ENCODE data around the gene LRRC75A.

Gene LRRC75A

DNA sequence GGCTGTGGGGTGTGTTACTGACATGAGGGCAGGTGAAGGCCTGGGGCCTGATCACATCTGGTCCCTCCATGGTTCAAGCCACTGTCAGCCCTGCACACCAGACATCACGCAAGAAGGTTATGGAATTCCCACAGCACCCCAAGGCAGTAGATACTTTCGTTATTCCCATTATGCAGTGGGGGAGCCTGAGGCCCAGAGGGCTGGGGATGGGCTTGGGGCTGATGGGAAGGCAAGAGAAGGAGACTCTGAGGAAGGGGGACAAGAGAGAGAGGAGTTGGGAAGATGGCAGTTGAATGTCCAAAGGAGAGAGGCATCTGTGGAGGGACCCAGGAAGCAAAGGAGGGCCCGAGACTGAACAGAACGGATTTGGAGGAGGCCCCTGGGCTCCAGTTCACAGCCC, 42.0 kb downstream of the LRRC75A start:
- TF ChIP-seq, protein P1, sequence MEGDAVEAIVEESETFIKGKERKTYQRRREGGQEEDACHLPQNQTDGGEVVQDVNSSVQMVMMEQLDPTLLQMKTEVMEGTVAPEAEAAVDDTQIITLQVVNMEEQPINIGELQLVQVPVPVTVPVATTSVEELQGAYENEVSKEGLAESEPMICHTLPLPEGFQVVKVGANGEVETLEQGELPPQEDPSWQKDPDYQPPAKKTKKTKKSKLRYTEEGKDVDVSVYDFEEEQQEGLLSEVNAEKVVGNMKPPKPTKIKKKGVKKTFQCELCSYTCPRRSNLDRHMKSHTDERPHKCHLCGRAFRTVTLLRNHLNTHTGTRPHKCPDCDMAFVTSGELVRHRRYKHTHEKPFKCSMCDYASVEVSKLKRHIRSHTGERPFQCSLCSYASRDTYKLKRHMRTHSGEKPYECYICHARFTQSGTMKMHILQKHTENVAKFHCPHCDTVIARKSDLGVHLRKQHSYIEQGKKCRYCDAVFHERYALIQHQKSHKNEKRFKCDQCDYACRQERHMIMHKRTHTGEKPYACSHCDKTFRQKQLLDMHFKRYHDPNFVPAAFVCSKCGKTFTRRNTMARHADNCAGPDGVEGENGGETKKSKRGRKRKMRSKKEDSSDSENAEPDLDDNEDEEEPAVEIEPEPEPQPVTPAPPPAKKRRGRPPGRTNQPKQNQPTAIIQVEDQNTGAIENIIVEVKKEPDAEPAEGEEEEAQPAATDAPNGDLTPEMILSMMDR (IDR thresholded peaks at IDR 0.05) = no peak

GRCh38 chr17:16449121-16449570, 42.8 kb downstream of the LRRC75A start:
- TF ChIP-seq, protein P1 (IDR thresholded peaks at IDR 0.05) = no peak

- TF ChIP-seq, protein P1 (IDR thresholded peaks at IDR 0.05) = no peak
Observed at GRCh38 chr17:16448490-16448889, 43.5 kb downstream of the LRRC75A start.

GRCh38 chr17:16447676-16448075, 44.3 kb downstream of the LRRC75A start:
- TF ChIP-seq, protein P1 (IDR thresholded peaks at IDR 0.05) = no peak

DNA sequence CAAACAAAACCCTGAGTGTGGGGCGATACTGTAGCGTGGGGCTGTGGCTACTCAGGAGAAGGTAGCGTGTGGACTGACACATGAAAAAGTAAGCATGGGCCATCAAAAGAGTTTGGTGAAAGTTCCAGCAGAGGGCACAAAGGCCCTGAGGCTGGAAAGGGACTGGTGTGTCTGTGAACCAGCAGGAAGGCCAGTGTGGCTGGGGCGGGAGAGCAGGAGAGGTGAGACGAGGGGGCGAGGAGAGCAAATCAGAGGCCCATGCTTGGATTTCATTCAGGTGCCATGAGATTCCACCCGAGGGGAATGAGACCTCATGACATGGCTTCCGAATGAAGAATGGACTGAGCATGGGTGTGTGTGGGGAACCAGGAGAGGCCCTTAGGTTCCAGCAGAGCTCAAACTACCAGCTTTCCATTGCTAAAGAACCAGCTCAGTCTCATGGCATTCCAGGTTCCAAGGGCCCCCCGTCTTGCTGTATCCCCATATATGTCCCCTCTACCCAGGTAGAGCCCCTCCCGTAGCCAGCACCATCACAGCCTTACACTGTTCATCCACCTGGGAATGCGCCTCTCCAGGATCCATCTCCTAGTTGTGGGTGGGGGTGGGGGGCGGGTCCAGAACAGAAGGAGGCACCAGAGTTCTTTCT, 45.5 kb downstream of the LRRC75A start:
- TF ChIP-seq, protein P1 (IDR thresholded peaks at IDR 0.05) = no peak

DNA sequence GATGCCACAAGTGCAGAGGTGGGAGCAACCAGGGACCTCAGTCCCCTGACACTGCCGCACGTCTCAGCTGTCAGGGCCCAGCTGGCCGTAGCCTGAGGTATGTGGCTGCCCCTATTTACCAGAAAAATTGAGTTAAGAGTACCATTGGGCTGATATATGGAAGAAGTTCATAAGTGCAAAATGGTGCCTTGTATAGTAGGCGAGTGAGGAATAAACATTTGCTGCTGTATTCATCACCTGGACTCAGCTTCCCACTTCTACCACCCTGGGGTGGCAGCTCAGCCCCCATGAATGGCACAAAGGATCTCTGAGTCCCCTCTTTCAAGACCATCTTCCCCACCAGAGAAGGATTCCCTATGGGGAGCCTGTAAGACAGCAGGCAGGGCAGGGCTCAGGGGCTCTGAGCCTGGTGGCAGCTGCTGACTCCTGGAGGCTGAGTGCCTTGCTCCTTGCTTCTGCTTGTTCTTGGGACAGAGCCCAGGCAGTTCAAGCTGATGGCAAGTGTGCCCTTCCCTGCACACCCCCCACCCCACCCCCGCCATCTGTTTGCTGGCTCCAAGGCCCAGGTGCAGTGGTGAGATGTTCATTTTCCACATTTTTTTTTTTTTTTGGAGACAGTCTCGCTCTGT, 47.6 kb downstream of the LRRC75A start:
- TF ChIP-seq, protein P1 (IDR thresholded peaks at IDR 0.05) = no peak

DNA sequence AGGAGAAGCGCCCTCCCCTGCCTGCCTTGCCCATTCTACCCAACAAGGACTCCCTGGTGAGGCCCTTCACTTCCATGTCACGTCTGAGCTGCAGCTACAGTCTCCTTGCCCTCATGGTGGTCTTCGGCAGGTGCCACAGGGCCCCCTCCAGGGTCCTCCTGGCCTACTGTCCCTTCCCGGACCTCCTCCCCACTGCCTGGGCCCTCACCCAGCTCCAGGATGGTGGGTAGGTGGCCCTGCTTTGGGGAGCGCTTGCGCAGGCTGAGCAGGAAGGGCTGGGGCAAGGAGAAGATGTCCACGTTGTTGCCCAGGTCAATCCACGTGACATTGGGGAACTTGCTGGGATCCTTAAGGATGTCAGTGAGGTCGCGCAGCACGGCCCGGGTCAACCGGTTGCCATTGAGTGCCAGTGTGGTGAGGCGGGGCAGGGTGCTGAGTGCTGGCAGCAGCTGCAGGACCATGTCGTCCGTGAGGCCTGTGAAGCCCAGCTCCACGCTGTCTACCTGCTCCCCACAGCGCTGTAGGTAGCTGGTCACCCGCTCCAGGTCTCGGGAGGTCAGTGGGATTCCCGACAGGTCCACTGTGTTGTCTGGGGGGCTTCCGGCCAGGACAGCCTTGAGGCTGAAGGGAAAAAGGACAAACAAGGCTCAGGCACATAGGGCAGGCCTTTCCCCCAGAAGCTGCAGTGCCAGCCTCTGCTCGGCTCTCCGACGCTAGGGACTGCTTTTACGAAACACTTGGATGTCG, 48.3 kb downstream of the LRRC75A start:
- TF ChIP-seq, protein P1 (IDR thresholded peaks at IDR 0.05) = no peak

Data from LNCAP (cell line).